ENCODE measurements around the gene SLC25A13.

Gene SLC25A13

GRCh38 chr7:96322847-96323461, 1.1 kb upstream of the SLC25A13 start:
- DNase-seq: no peak

- DNase-seq: no peak
These were observed 436 bp upstream of the SLC25A13 start for GRCh38 chr7:96322373-96322695.

- peak; percentile 48 for DNase-seq
These were observed 754 bp downstream of the SLC25A13 start for GRCh38 chr7:96321031-96321657.

- DNase-seq: no peak
These were observed 1.5 kb downstream of the SLC25A13 start for GRCh38 chr7:96320442-96320841.

GRCh38 chr7:96319439-96319838, 2.5 kb downstream of the SLC25A13 start:
- no peak for DNase-seq

- no peak for DNase-seq
These were observed 4.9 kb downstream of the SLC25A13 start for GRCh38 chr7:96316949-96317348.

GRCh38 chr7:96315125-96315512, 6.8 kb downstream of the SLC25A13 start:
- no peak for DNase-seq

GRCh38 chr7:96314402-96315124, 7.3 kb downstream of the SLC25A13 start:
- no peak for DNase-seq

- no peak for DNase-seq
These were observed 8.0 kb downstream of the SLC25A13 start for GRCh38 chr7:96313940-96314339.

- DNase-seq: no peak
These were observed 9.4 kb downstream of the SLC25A13 start for GRCh38 chr7:96312502-96312901.

- no peak for DNase-seq
These were observed 9.9 kb downstream of the SLC25A13 start for GRCh38 chr7:96311967-96312366.

GRCh38 chr7:96310110-96310509, 11.8 kb downstream of the SLC25A13 start:
- no peak for DNase-seq

GRCh38 chr7:96308950-96309263, 13.0 kb downstream of the SLC25A13 start:
- DNase-seq: no peak

- DNase-seq: no peak
These were observed 13.5 kb downstream of the SLC25A13 start for GRCh38 chr7:96308253-96308949.

- DNase-seq: no peak
These were observed 15.3 kb downstream of the SLC25A13 start for GRCh38 chr7:96306385-96307125.

- DNase-seq: no peak
These were observed 16.0 kb downstream of the SLC25A13 start for GRCh38 chr7:96305915-96306314.

GRCh38 chr7:96304573-96304972, 17.3 kb downstream of the SLC25A13 start:
- no peak for DNase-seq

GRCh38 chr7:96303686-96304443, 18.0 kb downstream of the SLC25A13 start:
- no peak for DNase-seq

GRCh38 chr7:96303105-96303685, 18.7 kb downstream of the SLC25A13 start:
- no peak for DNase-seq

GRCh38 chr7:96300986-96301385, 20.9 kb downstream of the SLC25A13 start:
- DNase-seq: no peak

- no peak for DNase-seq
These were observed 21.4 kb downstream of the SLC25A13 start for GRCh38 chr7:96300502-96300901.

- DNase-seq: no peak
These were observed 22.4 kb downstream of the SLC25A13 start for GRCh38 chr7:96299496-96299895.
